Esophagus muscularis mucosa (tissue), 4 donors: ENCODE data around the gene DHRS12. TPM values are rescaled to one million over a fixed set of nuclear protein-coding genes. Genes with fewer than 3 reads are reported as not detected.

Source experiments
- DNase-seq: peaks from one replicate; pipeline ENCODE4 v3.0.0-alpha.2; 2017; ENCODE audit errors: extremely low spot score
- H3K27ac ChIP-seq, 4 donors: fragments of 200-600 bp; sonication (generic); replicated peaks in 1 of 4; 1 replicate in 3 of 4; 2 replicates in 1 of 4; pipeline ENCODE4 v1.5.1; 2016 to 2019; ENCODE audit warnings: mild to moderate bottlenecking in 1 of 4
- H3K27me3 ChIP-seq, 4 donors: fragments of 200-600 bp; sonication (generic); one replicate each; pipeline versions ENCODE4 v1.5.1 to v1.6.0; 2016 to 2019
- H3K36me3 ChIP-seq, 4 donors: fragments of 200-600 bp; sonication (generic); one replicate each; pipeline ENCODE4 v1.5.1; 2016 to 2019
- H3K4me1 ChIP-seq, 4 donors: fragments of 200-600 bp; sonication (generic); one replicate each; pipeline ENCODE4 v1.5.1; 2016 to 2019
- H3K4me3 ChIP-seq, 4 donors: fragments of 200-600 bp; sonication (generic); 1 replicate in 2 of 4; 2 replicates in 2 of 4; pipeline ENCODE4 v1.5.1; 2016 to 2019; ENCODE audit warnings: mild to moderate bottlenecking in 4 of 4, moderate library complexity in 1 of 4
- H3K9me3 ChIP-seq, 4 donors: fragments of 200-600 bp; sonication (generic); 1 replicate in 3 of 4; 2 replicates in 1 of 4; pipeline ENCODE4 v1.5.1; 2016 to 2019
- EP300 ChIP-seq: sonication (generic); formaldehyde crosslinking; IDR thresholded peaks from one replicate; pipeline ENCODE4 v1.6.1; 2017; ENCODE audit warnings: antibody characterized with exemption
- POLR2A ChIP-seq: fragments of 450-650 bp; IDR thresholded peaks from one replicate; pipeline ENCODE4 v1.6.1; 2017; ENCODE audit warnings: antibody characterized with exemption, moderate library complexity, mild to moderate bottlenecking, low read depth
- POLR2AphosphoS5 ChIP-seq, 2 donors: sonication (generic); formaldehyde crosslinking; IDR thresholded peaks; one replicate each; pipeline ENCODE4 v1.6.1; 2017; ENCODE audit warnings: antibody characterized with exemption in 2 of 2
- WGBS: methylation state at CpG from one replicate; pipeline ENCODE4 v1.1.5; 2018; 5-methylcytosine and 5-hydroxymethylcytosine counted together
- intact Hi-C: fragments of 100-400 bp; cut with DNase I; formaldehyde crosslinking; loops from one replicate; pipeline ENCODE4 v1.15.1; 2023
- total RNA-seq, 4 donors: library from RNA; depleted of rRNA; stranded (reverse); fragments of >200 nt; gene quantifications; one replicate each; pipeline versions ENCODE4 v1.1.0 to v1.2.1, GENCODE V29; 2016
- TF ChIP-seq, protein P1 (sequence below), 3 experiments: fragments of 200-600 bp in 2 of 3; fragments of 450-650 bp in 1 of 3; sonication (generic) in 2 of 3; IDR thresholded peaks; one replicate each; pipeline ENCODE4 v1.5.1; 2017 to 2019; ENCODE audit warnings: antibody characterized with exemption in 3 of 3, mild to moderate bottlenecking in 2 of 3, moderate library complexity in 1 of 3

Gene DHRS12
- total RNA-seq, 4 donors from 2014 or later, result 10.3 to 18.6 (median 14.9) TPM

DNA sequence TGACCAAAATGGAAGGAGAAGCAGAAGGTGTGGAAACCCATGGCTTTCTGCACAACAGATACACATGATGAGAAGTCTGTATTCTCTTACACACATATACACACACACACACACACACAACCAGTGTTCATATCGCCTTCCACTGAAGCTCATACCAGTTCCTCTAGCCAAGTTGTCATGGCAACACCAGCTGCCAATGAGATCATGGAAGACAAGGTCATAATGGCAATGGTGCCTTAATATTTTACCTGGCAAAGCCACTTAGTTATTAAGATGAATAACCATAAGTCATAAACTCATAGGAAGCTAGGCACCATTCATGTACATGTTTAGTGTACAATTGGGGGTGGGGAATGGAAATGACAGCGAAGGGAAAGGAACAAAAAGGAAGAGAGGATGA, 2.6 kb upstream of the DHRS12 start:
- H3K4me1 ChIP-seq, result peaks cover 18 to 42% (median 37%) of the 10 kb centered on the region in 4 donors
- no peaks in the 10 kb centered on the region for H3K9me3 ChIP-seq
- H3K36me3 ChIP-seq, result no peaks in the 10 kb centered on the region
- intact Hi-C loops, result no loop called here
- no peaks in the 10 kb centered on the region for H3K27me3 ChIP-seq
- WGBS, result 59% methylated on average over 2 of the region's 2 CpGs
- TF ChIP-seq POLR2A, result no peak
- no peak for TF ChIP-seq EP300
- no peak for TF ChIP-seq POLR2AphosphoS5 (IDR thresholded peaks at IDR 0.05)
- TF ChIP-seq, protein P1, sequence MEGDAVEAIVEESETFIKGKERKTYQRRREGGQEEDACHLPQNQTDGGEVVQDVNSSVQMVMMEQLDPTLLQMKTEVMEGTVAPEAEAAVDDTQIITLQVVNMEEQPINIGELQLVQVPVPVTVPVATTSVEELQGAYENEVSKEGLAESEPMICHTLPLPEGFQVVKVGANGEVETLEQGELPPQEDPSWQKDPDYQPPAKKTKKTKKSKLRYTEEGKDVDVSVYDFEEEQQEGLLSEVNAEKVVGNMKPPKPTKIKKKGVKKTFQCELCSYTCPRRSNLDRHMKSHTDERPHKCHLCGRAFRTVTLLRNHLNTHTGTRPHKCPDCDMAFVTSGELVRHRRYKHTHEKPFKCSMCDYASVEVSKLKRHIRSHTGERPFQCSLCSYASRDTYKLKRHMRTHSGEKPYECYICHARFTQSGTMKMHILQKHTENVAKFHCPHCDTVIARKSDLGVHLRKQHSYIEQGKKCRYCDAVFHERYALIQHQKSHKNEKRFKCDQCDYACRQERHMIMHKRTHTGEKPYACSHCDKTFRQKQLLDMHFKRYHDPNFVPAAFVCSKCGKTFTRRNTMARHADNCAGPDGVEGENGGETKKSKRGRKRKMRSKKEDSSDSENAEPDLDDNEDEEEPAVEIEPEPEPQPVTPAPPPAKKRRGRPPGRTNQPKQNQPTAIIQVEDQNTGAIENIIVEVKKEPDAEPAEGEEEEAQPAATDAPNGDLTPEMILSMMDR (IDR thresholded peaks at IDR 0.05), result no peak
- H3K27ac ChIP-seq, result no peak overlapping the region
- no peak for DNase-seq
- no peak overlapping the region for H3K4me3 ChIP-seq

DNA sequence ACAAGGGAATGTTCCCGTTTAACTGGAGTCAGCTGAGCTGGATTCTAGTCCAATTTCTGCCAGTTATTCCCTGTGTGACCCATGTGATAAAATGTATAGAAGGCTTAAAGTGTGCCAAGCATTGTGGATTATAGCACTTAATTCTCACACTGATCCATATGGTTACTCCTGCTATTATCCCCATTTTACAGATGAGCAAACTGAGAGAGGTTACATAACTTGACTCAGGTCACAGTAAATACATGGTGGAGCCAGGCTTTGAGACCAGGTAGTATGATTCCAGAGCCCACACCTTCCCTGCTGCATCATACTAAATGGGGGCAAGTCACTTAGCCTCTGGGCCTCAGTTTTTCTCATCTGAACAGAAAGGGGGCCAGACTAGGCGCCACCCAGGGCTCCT, 2.0 kb upstream of the DHRS12 start:
- Histone ChIP-seq H3K27me3 (no peaks in the 10 kb centered on the region), H3K27ac (peak overlapping the region in 2 of 4 donors; percentile 100), H3K9me3 (no peaks in the 10 kb centered on the region), H3K4me1 (peaks cover 24 to 49% (median 43%) of the 10 kb centered on the region in 4 donors), H3K36me3 (no peaks in the 10 kb centered on the region), H3K4me3 (no peak overlapping the region)
- WGBS, result 100% methylated on average over 2 of the region's 2 CpGs
- TF ChIP-seq POLR2AphosphoS5 (IDR thresholded peaks at IDR 0.05) (no peak), POLR2A (no peak), EP300 (no peak)
- TF ChIP-seq, protein P1 (IDR thresholded peaks at IDR 0.05), result no peak
- no peak for DNase-seq
- intact Hi-C loops, result no loop called here

DNA sequence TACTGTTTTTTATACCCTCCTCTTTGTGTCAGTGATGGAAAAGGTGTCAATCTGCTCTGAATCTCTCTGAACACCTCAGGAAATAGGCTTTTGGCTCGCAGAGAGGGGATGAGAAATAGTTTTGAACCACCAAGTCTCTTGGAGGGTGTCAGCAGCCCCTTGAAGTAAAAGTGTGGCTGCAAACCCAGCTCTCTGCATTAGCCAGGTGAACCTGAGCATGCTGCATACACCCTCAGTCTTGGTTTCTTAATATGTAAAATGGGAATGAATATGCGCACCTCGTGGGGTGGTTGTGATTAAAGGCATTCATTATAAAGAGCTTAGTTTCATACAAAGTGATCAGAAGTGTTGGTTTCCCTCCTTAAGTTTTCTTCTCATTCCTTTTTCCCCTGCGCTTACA, 1.4 kb upstream of the DHRS12 start:
- WGBS, result 82% methylated on average over 4 of the region's 4 CpGs
- DNase-seq, result no peak
- peak overlapping the region; percentile 98 to 100 (median 100) for H3K27ac ChIP-seq
- H3K9me3 ChIP-seq, result no peaks in the 10 kb centered on the region
- TF ChIP-seq EP300, result no peak
- no peak for TF ChIP-seq POLR2AphosphoS5 (IDR thresholded peaks at IDR 0.05)
- TF ChIP-seq, protein P1 (IDR thresholded peaks at IDR 0.05), result no peak
- no peak for TF ChIP-seq POLR2A
- H3K36me3 ChIP-seq, result no peaks in the 10 kb centered on the region
- intact Hi-C loops, result no loop called here
- H3K4me3 ChIP-seq, result peak overlapping the region in 3 of 4 donors; percentile 75 to 86 (median 80)
- H3K4me1 ChIP-seq, result peaks cover 30 to 55% (median 49%) of the 10 kb centered on the region in 4 donors
- no peaks in the 10 kb centered on the region for H3K27me3 ChIP-seq

DNA sequence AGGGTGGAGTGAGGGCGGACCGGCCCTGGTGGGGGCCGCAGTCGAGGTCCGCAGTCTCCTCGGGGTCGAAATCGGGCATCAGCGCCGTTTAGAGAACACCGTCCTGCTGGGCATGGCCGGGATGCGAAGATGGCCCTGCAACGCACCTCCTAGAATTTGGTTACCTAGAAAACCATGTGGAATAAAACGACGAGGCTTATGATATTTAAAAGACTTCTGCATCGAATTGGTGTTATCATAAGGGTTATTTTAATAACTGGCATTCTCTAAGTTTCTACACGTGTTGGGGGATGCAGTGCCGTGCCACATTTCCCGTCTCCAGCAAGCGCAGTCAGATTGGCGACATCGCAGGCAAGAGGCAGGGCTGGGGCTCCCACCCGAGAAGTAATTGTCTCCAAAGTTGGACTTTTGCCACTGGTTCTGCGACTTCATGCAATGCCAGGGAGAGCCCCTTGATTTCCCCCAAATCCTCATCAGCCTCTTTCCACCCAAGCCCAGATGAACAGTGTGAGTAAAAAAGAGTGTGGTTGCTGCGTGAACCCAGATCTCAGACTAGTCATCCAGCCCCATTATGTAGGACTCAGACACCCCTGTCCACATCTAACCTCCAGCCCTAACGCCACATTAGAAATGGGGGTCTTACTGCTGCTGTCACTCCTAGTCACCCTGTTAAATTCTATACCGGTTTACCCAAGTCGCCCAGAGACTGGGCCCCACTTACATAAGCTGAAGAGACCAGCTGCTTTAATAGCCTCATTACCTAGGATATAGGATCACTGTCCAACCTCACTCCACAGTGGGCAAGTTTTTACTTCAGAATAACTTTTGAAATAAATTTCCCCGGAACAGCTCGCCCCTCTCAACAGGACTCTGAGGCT, 571 bp upstream of the DHRS12 start:
- TF ChIP-seq EP300 (no peak), POLR2AphosphoS5 (IDR thresholded peaks at IDR 0.05) (no peak), POLR2A (no peak)
- TF ChIP-seq, protein P1 (IDR thresholded peaks at IDR 0.05), result no peak
- DNase-seq, result no peak
- Histone ChIP-seq H3K36me3 (no peaks in the 10 kb centered on the region), H3K27ac (peak overlapping the region; percentile 98 to 100 (median 100)), H3K9me3 (no peaks in the 10 kb centered on the region), H3K27me3 (no peaks in the 10 kb centered on the region), H3K4me1 (peaks cover 30 to 59% (median 54%) of the 10 kb centered on the region in 4 donors), H3K4me3 (peak overlapping the region; percentile 75 to 88 (median 83))
- WGBS, result 22% methylated on average over 29 of the region's 31 CpGs
- intact Hi-C loops, result loop anchor here (5.0 kb wide), 2 partner anchors 352 to 582 kb away; partner anchors contain the start of genes FAM124A and INTS6
